Activated T-cell treated with anti-CD3 and anti-CD28 coated beads, Interleukin-2, amount 50 U/mL, for 4 hours (primary cell): ENCODE measurements around the gene CHRDL2. TPM values are rescaled to one million over a fixed set of nuclear protein-coding genes. Genes with fewer than 3 reads are reported as not detected.

Experiments
- ATAC-seq, 2 donors: fragments of 200-7000 bp; cut with Tn5 transposase; one replicate each; pipeline ENCODE4 v1.10.0; 2021
- DNase-seq: peaks from one replicate; pipeline ENCODE4 v3.0.0-alpha.2; 2020
- H3K27me3 Mint-ChIP-seq: one replicate; pipeline ENCODE4 v1.8.0; 2021; ENCODE audit warnings: low read depth, mixed read lengths
- H3K36me3 Mint-ChIP-seq: one replicate; pipeline ENCODE4 v1.8.0; 2022; ENCODE audit warnings: mixed read lengths; ENCODE audit not compliant: insufficient read depth
- H3K4me1 Mint-ChIP-seq: one replicate; pipeline ENCODE4 v1.8.0; 2021; ENCODE audit warnings: low read depth, mixed read lengths
- H3K4me3 Mint-ChIP-seq: one replicate; pipeline ENCODE4 v1.8.0; 2021; ENCODE audit warnings: mild to moderate bottlenecking, moderate library complexity, mixed read lengths
- H3K9me3 Mint-ChIP-seq: one replicate; pipeline ENCODE4 v1.8.0; 2021; ENCODE audit warnings: mixed read lengths
- total RNA-seq, 3 donors: library from RNA; stranded (reverse); gene quantifications; one replicate each; pipeline ENCODE4 v1.2.1, GENCODE V29; 2021

The CHRDL2 gene
- total RNA-seq, 3 donors from 2014 or later, result not detected

GRCh38 chr11:74710281-74710938, 20.8 kb downstream of the CHRDL2 start:
- no peak overlapping the region for H3K4me3 Mint-ChIP-seq
- no peaks in the 10 kb centered on the region for H3K9me3 Mint-ChIP-seq
- H3K4me1 Mint-ChIP-seq, result no peaks in the 10 kb centered on the region
- no peaks in the 10 kb centered on the region for H3K36me3 Mint-ChIP-seq
- no peaks in the 10 kb centered on the region for H3K27me3 Mint-ChIP-seq
- ATAC-seq, result no peak
- no peak for DNase-seq

- H3K36me3 Mint-ChIP-seq, result no peaks in the 10 kb centered on the region
- H3K27me3 Mint-ChIP-seq, result no peaks in the 10 kb centered on the region
- H3K4me3 Mint-ChIP-seq, result no peak overlapping the region
- ATAC-seq, result no peak
- H3K4me1 Mint-ChIP-seq, result no peaks in the 10 kb centered on the region
- no peaks in the 10 kb centered on the region for H3K9me3 Mint-ChIP-seq
- DNase-seq, result no peak
These were observed 22.1 kb downstream of the CHRDL2 start for GRCh38 chr11:74709175-74709574.

GRCh38 chr11:74707602-74708510, 23.4 kb downstream of the CHRDL2 start:
- H3K9me3 Mint-ChIP-seq, result no peaks in the 10 kb centered on the region
- ATAC-seq (no peak), DNase-seq (no peak)
- H3K27me3 Mint-ChIP-seq, result no peaks in the 10 kb centered on the region
- H3K4me3 Mint-ChIP-seq, result no peak overlapping the region
- H3K36me3 Mint-ChIP-seq, result no peaks in the 10 kb centered on the region
- H3K4me1 Mint-ChIP-seq, result no peaks in the 10 kb centered on the region

GRCh38 chr11:74707182-74707581, 24.0 kb downstream of the CHRDL2 start:
- no peak for DNase-seq
- H3K27me3 Mint-ChIP-seq, result no peaks in the 10 kb centered on the region
- no peak overlapping the region for H3K4me3 Mint-ChIP-seq
- no peaks in the 10 kb centered on the region for H3K9me3 Mint-ChIP-seq
- no peaks in the 10 kb centered on the region for H3K36me3 Mint-ChIP-seq
- no peaks in the 10 kb centered on the region for H3K4me1 Mint-ChIP-seq
- ATAC-seq, result no peak

- Mint-ChIP-seq H3K4me1 (no peaks in the 10 kb centered on the region), H3K4me3 (no peak overlapping the region), H3K9me3 (no peaks in the 10 kb centered on the region), H3K36me3 (no peaks in the 10 kb centered on the region), H3K27me3 (no peaks in the 10 kb centered on the region)
- no peak for ATAC-seq
- no peak for DNase-seq
These were observed 28.0 kb downstream of the CHRDL2 start for GRCh38 chr11:74703211-74703610.

GRCh38 chr11:74702383-74703007, 28.7 kb downstream of the CHRDL2 start:
- no peaks in the 10 kb centered on the region for H3K4me1 Mint-ChIP-seq
- ATAC-seq, result peak; percentile 77 to 80
- no peak overlapping the region for H3K4me3 Mint-ChIP-seq
- peak; percentile 45 for DNase-seq
- H3K27me3 Mint-ChIP-seq, result no peaks in the 10 kb centered on the region
- no peaks in the 10 kb centered on the region for H3K9me3 Mint-ChIP-seq
- no peaks in the 10 kb centered on the region for H3K36me3 Mint-ChIP-seq

GRCh38 chr11:74701351-74701750, 29.9 kb downstream of the CHRDL2 start:
- H3K27me3 Mint-ChIP-seq, result peaks cover 4% of the 10 kb centered on the region
- no peaks in the 10 kb centered on the region for H3K9me3 Mint-ChIP-seq
- no peaks in the 10 kb centered on the region for H3K36me3 Mint-ChIP-seq
- ATAC-seq (no peak), DNase-seq (no peak)
- H3K4me1 Mint-ChIP-seq, result no peaks in the 10 kb centered on the region
- H3K4me3 Mint-ChIP-seq, result no peak overlapping the region

GRCh38 chr11:74699615-74700396, 31.4 kb downstream of the CHRDL2 start:
- no peaks in the 10 kb centered on the region for H3K4me1 Mint-ChIP-seq
- H3K36me3 Mint-ChIP-seq, result no peaks in the 10 kb centered on the region
- ATAC-seq, result no peak
- peaks cover 4% of the 10 kb centered on the region for H3K27me3 Mint-ChIP-seq
- no peak for DNase-seq
- no peak overlapping the region for H3K4me3 Mint-ChIP-seq
- H3K9me3 Mint-ChIP-seq, result no peaks in the 10 kb centered on the region

- Mint-ChIP-seq H3K4me3 (no peak overlapping the region), H3K9me3 (no peaks in the 10 kb centered on the region), H3K36me3 (no peaks in the 10 kb centered on the region), H3K4me1 (no peaks in the 10 kb centered on the region), H3K27me3 (peaks cover 4% of the 10 kb centered on the region)
- no peak for DNase-seq
- ATAC-seq, result no peak
These were observed 33.5 kb downstream of the CHRDL2 start for GRCh38 chr11:74697722-74698121.

GRCh38 chr11:74696939-74697675, 34.1 kb downstream of the CHRDL2 start:
- H3K36me3 Mint-ChIP-seq, result no peaks in the 10 kb centered on the region

GRCh38 chr11:74696500-74696899, 34.7 kb downstream of the CHRDL2 start:
- ATAC-seq (no peak), DNase-seq (no peak)
- no peak overlapping the region for H3K4me3 Mint-ChIP-seq
- no peaks in the 10 kb centered on the region for H3K4me1 Mint-ChIP-seq
- H3K36me3 Mint-ChIP-seq, result no peaks in the 10 kb centered on the region
- H3K9me3 Mint-ChIP-seq, result no peaks in the 10 kb centered on the region
- peaks cover 4% of the 10 kb centered on the region for H3K27me3 Mint-ChIP-seq

More at GRCh38 chr11:74696939-74697675, 34.1 kb downstream of the CHRDL2 start:
- H3K4me3 Mint-ChIP-seq, result no peak overlapping the region
- H3K4me1 Mint-ChIP-seq, result no peaks in the 10 kb centered on the region
- peaks cover 4% of the 10 kb centered on the region for H3K27me3 Mint-ChIP-seq
- DNase-seq (no peak), ATAC-seq (no peak)
- no peaks in the 10 kb centered on the region for H3K9me3 Mint-ChIP-seq

GRCh38 chr11:74695705-74696280, 35.4 kb downstream of the CHRDL2 start:
- H3K36me3 Mint-ChIP-seq, result no peaks in the 10 kb centered on the region
- H3K4me3 Mint-ChIP-seq, result no peak overlapping the region
- no peak for DNase-seq
- H3K9me3 Mint-ChIP-seq, result no peaks in the 10 kb centered on the region
- no peak for ATAC-seq
- H3K4me1 Mint-ChIP-seq, result no peaks in the 10 kb centered on the region
- H3K27me3 Mint-ChIP-seq, result peaks cover 4% of the 10 kb centered on the region

- no peak overlapping the region for H3K4me3 Mint-ChIP-seq
- no peaks in the 10 kb centered on the region for H3K9me3 Mint-ChIP-seq
- no peaks in the 10 kb centered on the region for H3K4me1 Mint-ChIP-seq
- DNase-seq (no peak), ATAC-seq (no peak)
- H3K27me3 Mint-ChIP-seq, result peaks cover 4% of the 10 kb centered on the region
- no peaks in the 10 kb centered on the region for H3K36me3 Mint-ChIP-seq
These were observed 36.9 kb downstream of the CHRDL2 start for GRCh38 chr11:74694136-74694930.
